ENCODE results near the gene RSRC1. TPM values are rescaled to one million over a fixed set of nuclear protein-coding genes. Genes with fewer than 3 reads are reported as not detected.

The RSRC1 gene
- total and polyA plus RNA-seq, 7 donors, result 12.9 to 27.2 (median 19.7) TPM

DNA sequence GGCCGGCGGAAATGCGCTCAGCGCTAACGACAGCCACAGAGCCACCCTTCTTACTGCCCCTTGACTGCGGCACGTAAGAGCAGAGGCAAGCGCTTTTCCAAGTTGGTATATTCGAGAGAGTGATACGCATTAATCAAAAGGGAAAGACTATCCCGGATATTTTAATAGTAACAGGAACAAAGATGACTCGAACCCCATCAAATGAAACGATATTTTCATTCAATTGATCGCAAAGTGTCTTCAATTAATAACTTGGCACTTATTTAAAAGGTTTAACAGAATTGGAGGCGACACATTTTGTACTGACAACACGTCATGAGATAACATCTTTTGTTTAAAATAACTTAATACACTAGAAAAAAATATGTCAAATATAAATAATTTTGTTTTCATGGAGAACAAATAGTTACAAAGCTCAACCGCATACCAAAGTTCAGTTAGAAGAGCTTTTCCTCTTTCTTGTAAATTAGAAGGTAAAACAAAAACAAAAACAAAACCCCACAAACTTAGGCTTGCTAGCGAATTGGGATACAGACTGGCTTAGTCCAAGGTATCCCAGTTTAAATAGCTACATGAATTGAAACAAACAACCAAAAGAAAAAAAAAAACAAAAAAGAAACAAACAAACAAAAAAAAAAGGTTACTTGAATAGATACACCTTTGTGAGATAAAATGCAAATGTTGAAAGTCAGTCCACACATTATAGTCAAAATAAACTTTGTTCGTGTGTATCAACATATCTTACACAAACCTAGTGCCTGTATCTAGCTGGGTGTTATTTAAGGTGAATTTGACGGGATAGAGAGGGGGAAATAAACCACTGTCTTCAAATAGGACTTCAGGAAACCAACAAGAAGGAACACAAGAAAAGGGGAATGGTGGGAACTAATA lies 13.8 kb upstream of the RSRC1 start:
- Histone ChIP-seq H3K4me1 (peaks cover 11% of the 10 kb centered on the region), H3K36me3 (ENCODE audit: insufficient read depth in 1 of 2, low read depth in 1 of 2) (no peaks in the 10 kb centered on the region), H3K9me3 (no peaks in the 10 kb centered on the region), H3K27ac (no peak overlapping the region), H3K4me3 (no peak overlapping the region), H3K27me3 (ENCODE audit: insufficient read depth in 3 of 3, low read length in 2 of 3) (peaks cover 7 to 87% (median 33%) of the 10 kb centered on the region in 3 donors)
- WGBS, 3 donors, result 14 to 18% (median 17%) methylated on average over 20 of the region's 20 CpGs
- DNase-seq (no peak), ATAC-seq (no peak)
- intact Hi-C loops (cut with DNase I), result no loop called here
- TF ChIP-seq, protein P1, sequence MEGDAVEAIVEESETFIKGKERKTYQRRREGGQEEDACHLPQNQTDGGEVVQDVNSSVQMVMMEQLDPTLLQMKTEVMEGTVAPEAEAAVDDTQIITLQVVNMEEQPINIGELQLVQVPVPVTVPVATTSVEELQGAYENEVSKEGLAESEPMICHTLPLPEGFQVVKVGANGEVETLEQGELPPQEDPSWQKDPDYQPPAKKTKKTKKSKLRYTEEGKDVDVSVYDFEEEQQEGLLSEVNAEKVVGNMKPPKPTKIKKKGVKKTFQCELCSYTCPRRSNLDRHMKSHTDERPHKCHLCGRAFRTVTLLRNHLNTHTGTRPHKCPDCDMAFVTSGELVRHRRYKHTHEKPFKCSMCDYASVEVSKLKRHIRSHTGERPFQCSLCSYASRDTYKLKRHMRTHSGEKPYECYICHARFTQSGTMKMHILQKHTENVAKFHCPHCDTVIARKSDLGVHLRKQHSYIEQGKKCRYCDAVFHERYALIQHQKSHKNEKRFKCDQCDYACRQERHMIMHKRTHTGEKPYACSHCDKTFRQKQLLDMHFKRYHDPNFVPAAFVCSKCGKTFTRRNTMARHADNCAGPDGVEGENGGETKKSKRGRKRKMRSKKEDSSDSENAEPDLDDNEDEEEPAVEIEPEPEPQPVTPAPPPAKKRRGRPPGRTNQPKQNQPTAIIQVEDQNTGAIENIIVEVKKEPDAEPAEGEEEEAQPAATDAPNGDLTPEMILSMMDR (IDR thresholded peaks at IDR 0.05), result no peak

DNA sequence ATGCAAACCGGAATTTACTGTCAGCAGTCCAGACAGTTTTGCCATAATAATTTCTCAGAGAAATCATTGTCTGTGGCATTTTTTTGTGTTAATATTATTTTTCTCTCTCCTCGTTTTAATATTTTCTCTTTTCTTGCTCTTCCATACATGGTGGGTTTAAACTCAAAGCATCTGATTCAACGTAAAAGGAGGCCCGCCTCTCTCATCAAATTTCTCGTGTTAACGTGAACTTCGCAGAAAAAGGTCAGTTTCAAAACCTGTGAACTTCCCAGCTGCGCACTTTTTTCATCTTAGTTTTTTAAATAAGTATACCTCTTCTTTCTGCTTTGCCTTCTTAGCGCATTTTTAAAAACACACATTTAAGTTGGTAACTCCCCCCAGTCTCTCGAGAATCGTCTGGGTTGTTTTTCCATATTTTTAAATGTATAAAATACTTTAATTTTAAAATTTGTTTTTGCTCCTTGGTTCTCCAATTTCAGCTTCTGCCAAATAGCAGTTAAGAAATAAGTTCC lies 12.8 kb upstream of the RSRC1 start:
- ATAC-seq, result no peak
- peak overlapping the region; percentile 69 for H3K4me3 ChIP-seq
- DNase-seq, result no peak
- TF ChIP-seq, protein P1 (IDR thresholded peaks at IDR 0.05), result no peak
- peaks cover 11% of the 10 kb centered on the region for H3K4me1 ChIP-seq
- no peaks in the 10 kb centered on the region for H3K36me3 ChIP-seq (ENCODE audit: insufficient read depth in 1 of 2, low read depth in 1 of 2)
- H3K27me3 ChIP-seq (ENCODE audit: insufficient read depth in 3 of 3, low read length in 2 of 3), result peaks cover 7 to 98% (median 37%) of the 10 kb centered on the region in 3 donors
- H3K27ac ChIP-seq, result no peak overlapping the region
- no peaks in the 10 kb centered on the region for H3K9me3 ChIP-seq
- intact Hi-C loops (cut with DNase I), result no loop called here
- 21 to 26% (median 26%) methylated on average over 11 of the region's 11 CpGs for whole genome bisulfite sequencing, 3 donors

DNA sequence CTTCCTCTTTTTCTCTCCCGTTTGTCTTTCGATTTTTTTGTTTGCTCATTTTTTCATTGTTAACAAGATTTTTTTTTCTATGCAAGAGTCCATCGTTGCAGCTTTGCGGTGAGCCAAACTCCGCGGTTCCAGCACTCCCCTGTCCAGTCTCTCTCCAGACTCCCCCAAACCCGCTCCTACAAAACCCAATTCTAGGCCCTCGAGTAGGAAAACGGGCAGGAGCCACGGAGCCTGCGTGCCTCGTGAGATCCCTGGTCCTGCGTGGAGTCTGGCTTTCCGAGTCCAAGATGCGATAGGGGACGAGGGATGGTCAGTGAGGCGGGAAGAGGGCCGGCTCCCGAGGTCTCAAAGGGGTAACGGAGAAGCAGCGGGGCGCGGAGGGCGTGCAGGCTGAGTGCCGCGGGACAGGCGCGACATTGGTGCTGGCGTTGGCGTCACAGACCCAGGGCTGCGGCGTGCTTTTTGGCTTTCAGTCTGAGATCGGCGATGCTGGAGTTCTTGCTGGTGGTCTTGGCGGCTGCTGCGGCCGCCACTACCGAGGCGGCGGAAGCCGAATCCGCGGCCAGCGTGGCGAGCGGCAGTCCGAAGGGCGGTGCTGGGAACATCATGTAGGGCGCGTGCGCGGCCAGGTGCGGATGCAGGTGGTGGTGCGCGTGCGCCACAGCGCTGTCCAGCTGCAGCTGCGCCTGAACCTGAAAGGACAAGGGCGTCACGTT lies 12.1 kb upstream of the RSRC1 start:
- H3K36me3 ChIP-seq (ENCODE audit: insufficient read depth in 1 of 2, low read depth in 1 of 2), result no peaks in the 10 kb centered on the region
- peaks cover 11% of the 10 kb centered on the region for H3K4me1 ChIP-seq
- no peak overlapping the region for H3K27ac ChIP-seq
- WGBS, 3 donors, result 4 to 6% (median 4%) methylated on average over 60 of the region's 60 CpGs
- TF ChIP-seq, protein P1 (IDR thresholded peaks at IDR 0.05), result no peak
- peaks cover 7 to 98% (median 43%) of the 10 kb centered on the region in 3 donors for H3K27me3 ChIP-seq (ENCODE audit: insufficient read depth in 3 of 3, low read length in 2 of 3)
- ATAC-seq (peak; percentile 78 to 85 (median 82)), DNase-seq (peak; percentile 23 to 65)
- H3K9me3 ChIP-seq, result no peaks in the 10 kb centered on the region
- peak overlapping the region; percentile 69 for H3K4me3 ChIP-seq
- intact Hi-C loops (cut with DNase I), result no loop called here

DNA sequence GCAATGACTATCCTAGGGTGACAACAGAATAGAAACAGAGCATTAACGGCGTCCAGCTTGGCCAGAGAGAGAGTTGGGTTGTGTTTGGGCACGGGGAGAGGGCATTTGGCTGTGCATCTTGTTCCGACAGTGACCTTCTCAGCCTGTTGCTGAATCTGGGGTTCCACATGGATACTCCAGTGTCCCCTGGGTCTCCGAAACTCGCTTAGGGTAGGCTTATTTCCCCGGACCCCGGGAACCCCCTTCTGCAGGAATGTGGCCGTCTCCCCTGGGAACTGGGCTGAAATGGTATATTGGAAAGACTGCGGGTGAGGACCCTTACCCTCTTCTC lies 11.6 kb upstream of the RSRC1 start:
- WGBS, 3 donors, result 5 to 8% (median 5%) methylated on average over 10 of the region's 10 CpGs
- no peak for DNase-seq
- Histone ChIP-seq H3K4me1 (peaks cover 13% of the 10 kb centered on the region), H3K9me3 (no peaks in the 10 kb centered on the region), H3K27ac (no peak overlapping the region), H3K4me3 (peak overlapping the region; percentile 69), H3K36me3 (ENCODE audit: insufficient read depth in 1 of 2, low read depth in 1 of 2) (no peaks in the 10 kb centered on the region), H3K27me3 (ENCODE audit: insufficient read depth in 3 of 3, low read length in 2 of 3) (peaks cover 7 to 98% (median 48%) of the 10 kb centered on the region in 3 donors)
- intact Hi-C loops (cut with DNase I), result no loop called here
- ATAC-seq, result no peak
- TF ChIP-seq, protein P1 (IDR thresholded peaks at IDR 0.05), result no peak
